ENCODE data around the gene SARM1. TPM values are rescaled to one million over a fixed set of nuclear protein-coding genes. Genes with fewer than 3 reads are reported as not detected.

SARM1 gene
- total RNA-seq, 5 donors from 2014 or later (not counting 1 experiment from before 2014, with no cell fraction given): 26.0 to 42.3 (median 37.9) TPM

- Mint-ChIP-seq H3K27me3 (no peaks in the 10 kb centered on the region), H3K27ac (no peak overlapping the region), H3K9me3 (no peaks in the 10 kb centered on the region), H3K4me1 (peaks cover 0 to 6% (median 4%) of the 10 kb centered on the region in 3 donors), H3K36me3 (peaks cover 42% of the 10 kb centered on the region), H3K4me3 (no peak overlapping the region)
- ChIA-PET POLR2A (interaction anchor here in 1 of 2 donors (0.6 kb wide), 1 partner anchor 21 kb away, joined by 5 read pairs; no protein-coding TSS in a partner anchor), CTCF (no interaction called here)
- DNase-seq: no peak
- H3K9me3 ChIP-seq: no peaks in the 10 kb centered on the region
- 100% methylated on average over 4 of the region's 7 CpGs for WGBS (ENCODE audit: insufficient coverage)
- H3K27ac ChIP-seq (ENCODE audit: low read length): no peak overlapping the region
- no peaks in the 10 kb centered on the region for H3K4me1 ChIP-seq (ENCODE audit: control insufficient read depth in 1 of 2, extremely low read depth in 1 of 2, insufficient read depth in 2 of 2, low read length in 2 of 2)
- ATAC-seq (replicated peaks in 1 of 4): no peak
- H3K4me3 ChIP-seq (ENCODE audit: control insufficient read depth in 1 of 2, extremely low read depth in 1 of 2, low read length in 1 of 2): no peak overlapping the region
- H3K36me3 ChIP-seq (ENCODE audit: control insufficient read depth in 2 of 2, extremely low read depth in 1 of 2, insufficient read depth in 1 of 2, low read length in 1 of 2): peaks cover 21 to 89% of the 10 kb centered on the region in 2 donors
- H3K27me3 ChIP-seq (replicated peaks in 1 of 2; ENCODE audit: control insufficient read depth in 2 of 2, extremely low read depth in 1 of 2, insufficient read depth in 2 of 2, low read length in 1 of 2): no peaks in the 10 kb centered on the region
These were observed 21.2 kb upstream of the SARM1 start for GRCh38 chr17:28350271-28350670.

- peak within 1 kb of the TSS; percentile 72 for H3K27ac ChIP-seq (ENCODE audit: low read length)
- CTCF ChIA-PET: interaction anchor here in 1 of 2 donors (0.6 to 2.2 kb wide), 5 partner anchors 19 to 27 kb away, joined by 3 to 15 read pairs (median 4); partner anchors contain the start of genes IFT20 and TNFAIP1
- peaks cover 11 to 20% of the 10 kb centered on the region in 2 experiments for H3K4me1 ChIP-seq (ENCODE audit: control insufficient read depth in 1 of 2, extremely low read depth in 1 of 2, insufficient read depth in 2 of 2, low read length in 2 of 2)
- H3K36me3 ChIP-seq (ENCODE audit: control insufficient read depth in 2 of 2, extremely low read depth in 1 of 2, insufficient read depth in 1 of 2, low read length in 1 of 2): peaks cover 16 to 59% of the 10 kb centered on the region in 2 donors
- H3K36me3 Mint-ChIP-seq: peaks cover 27% of the 10 kb centered on the region
- H3K9me3 ChIP-seq: no peaks in the 10 kb centered on the region
- H3K9me3 Mint-ChIP-seq: no peaks in the 10 kb centered on the region
- H3K27me3 ChIP-seq (replicated peaks in 1 of 2; ENCODE audit: control insufficient read depth in 2 of 2, extremely low read depth in 1 of 2, insufficient read depth in 2 of 2, low read length in 1 of 2): no peaks in the 10 kb centered on the region
- peaks cover 24 to 33% (median 33%) of the 10 kb centered on the region in 3 donors for H3K4me1 Mint-ChIP-seq
- POLR2A ChIA-PET: interaction anchor here (0.5 to 2.3 kb wide), 5 partner anchors 21 to 316 kb away, joined by 3 to 25 read pairs (median 3); partner anchors contain the start of genes IFT20 (in 2 of the 2) and TNFAIP1 (in 2 of the 2)
- peak; percentile 87 to 97 (median 94) for DNase-seq
- under 1% methylated on average over 80 of the region's 80 CpGs for WGBS (ENCODE audit: insufficient coverage)
- peak within 1 kb of the TSS; percentile 93 to 95 (median 94) for H3K4me3 Mint-ChIP-seq
- H3K27me3 Mint-ChIP-seq: no peaks in the 10 kb centered on the region
- H3K27ac Mint-ChIP-seq: peak within 1 kb of the TSS; percentile 92 to 93
- peak within 1 kb of the TSS; percentile 82 to 90 for H3K4me3 ChIP-seq (ENCODE audit: control insufficient read depth in 1 of 2, extremely low read depth in 1 of 2, low read length in 1 of 2)
- ATAC-seq (replicated peaks in 1 of 4): peak; percentile 97 to 100 (median 99)
These were observed 14.2 kb upstream of the SARM1 start, which contains the start of gene POLDIP2 for GRCh38 chr17:28357061-28357900. TSS of gene POLDIP2 (minus strand) at chr17:28357527. CDS start at chr17:28357448, 79 bp downstream.

GRCh38 chr17:28357901-28358197 is 13.6 kb upstream of the SARM1 start:
- Histone ChIP-seq H3K27ac (ENCODE audit: low read length) (peak overlapping the region; percentile 72), H3K4me3 (ENCODE audit: control insufficient read depth in 1 of 2, extremely low read depth in 1 of 2, low read length in 1 of 2) (peak overlapping the region; percentile 82 to 90), H3K4me1 (ENCODE audit: control insufficient read depth in 1 of 2, extremely low read depth in 1 of 2, insufficient read depth in 2 of 2, low read length in 2 of 2) (peaks cover 11 to 20% of the 10 kb centered on the region in 2 experiments), H3K9me3 (no peaks in the 10 kb centered on the region), H3K36me3 (ENCODE audit: control insufficient read depth in 2 of 2, extremely low read depth in 1 of 2, insufficient read depth in 1 of 2, low read length in 1 of 2) (peaks cover 16 to 60% of the 10 kb centered on the region in 2 donors), H3K27me3 (replicated peaks in 1 of 2; ENCODE audit: control insufficient read depth in 2 of 2, extremely low read depth in 1 of 2, insufficient read depth in 2 of 2, low read length in 1 of 2) (no peaks in the 10 kb centered on the region)
- Mint-ChIP-seq H3K36me3 (peaks cover 25% of the 10 kb centered on the region), H3K4me3 (peak overlapping the region; percentile 93 to 95 (median 94)), H3K27me3 (no peaks in the 10 kb centered on the region), H3K27ac (peak overlapping the region; percentile 92 to 93), H3K4me1 (peaks cover 24 to 33% (median 33%) of the 10 kb centered on the region in 3 donors), H3K9me3 (no peaks in the 10 kb centered on the region)
- DNase-seq (no peak), ATAC-seq (replicated peaks in 1 of 4) (no peak)
- ChIA-PET POLR2A (interaction anchor here (0.5 to 2.3 kb wide), 5 partner anchors 22 to 317 kb away, joined by 3 to 25 read pairs (median 3); partner anchors contain the start of genes IFT20 (in 2 of the 2) and TNFAIP1 (in 2 of the 2)), CTCF (interaction anchor here in 1 of 2 donors (0.6 to 2.2 kb wide), 4 partner anchors 20 to 26 kb away, joined by 3 to 15 read pairs (median 4); partner anchors contain the start of genes IFT20 and TNFAIP1)
- WGBS (ENCODE audit: insufficient coverage): 7% methylated on average over 4 of the region's 4 CpGs

- DNase-seq (no peak), ATAC-seq (replicated peaks in 1 of 4) (no peak)
- no peaks in the 10 kb centered on the region for H3K9me3 ChIP-seq
- Mint-ChIP-seq H3K9me3 (no peaks in the 10 kb centered on the region), H3K27ac (no peak overlapping the region), H3K36me3 (peaks cover 19% of the 10 kb centered on the region), H3K27me3 (no peaks in the 10 kb centered on the region), H3K4me3 (no peak overlapping the region), H3K4me1 (peaks cover 3 to 6% (median 6%) of the 10 kb centered on the region in 3 donors)
- no peak overlapping the region for H3K27ac ChIP-seq (ENCODE audit: low read length)
- H3K4me1 ChIP-seq (ENCODE audit: control insufficient read depth in 1 of 2, extremely low read depth in 1 of 2, insufficient read depth in 2 of 2, low read length in 2 of 2): peaks cover 4% of the 10 kb centered on the region in 2 experiments
- POLR2A ChIA-PET: interaction anchor here (0.5 to 0.6 kb wide), 3 partner anchors 129 to 357 kb away, joined by 3 read pairs; partner anchors contain the start of gene RPL23A (in 1 of the 2)
- peaks cover 14 to 56% of the 10 kb centered on the region in 2 donors for H3K36me3 ChIP-seq (ENCODE audit: control insufficient read depth in 2 of 2, extremely low read depth in 1 of 2, insufficient read depth in 1 of 2, low read length in 1 of 2)
- no peaks in the 10 kb centered on the region for H3K27me3 ChIP-seq (replicated peaks in 1 of 2; ENCODE audit: control insufficient read depth in 2 of 2, extremely low read depth in 1 of 2, insufficient read depth in 2 of 2, low read length in 1 of 2)
- WGBS (ENCODE audit: insufficient coverage): no CpG with 5 or more reads among the region's 5 CpGs
- CTCF ChIA-PET: no interaction called here
- no peak overlapping the region for H3K4me3 ChIP-seq (ENCODE audit: control insufficient read depth in 1 of 2, extremely low read depth in 1 of 2, low read length in 1 of 2)
These were observed 8.3 kb upstream of the SARM1 start for GRCh38 chr17:28363186-28363585.

- Histone ChIP-seq H3K27me3 (replicated peaks in 1 of 2; ENCODE audit: control insufficient read depth in 2 of 2, extremely low read depth in 1 of 2, insufficient read depth in 2 of 2, low read length in 1 of 2) (no peaks in the 10 kb centered on the region), H3K36me3 (ENCODE audit: control insufficient read depth in 2 of 2, extremely low read depth in 1 of 2, insufficient read depth in 1 of 2, low read length in 1 of 2) (peaks cover 14 to 52% of the 10 kb centered on the region in 2 donors), H3K4me1 (ENCODE audit: control insufficient read depth in 1 of 2, extremely low read depth in 1 of 2, insufficient read depth in 2 of 2, low read length in 2 of 2) (no peaks in the 10 kb centered on the region), H3K4me3 (ENCODE audit: control insufficient read depth in 1 of 2, extremely low read depth in 1 of 2, low read length in 1 of 2) (no peak overlapping the region), H3K9me3 (no peaks in the 10 kb centered on the region), H3K27ac (ENCODE audit: low read length) (no peak overlapping the region)
- 96% methylated on average over 6 of the region's 8 CpGs for WGBS (ENCODE audit: insufficient coverage)
- DNase-seq (no peak), ATAC-seq (replicated peaks in 1 of 4) (no peak)
- no peak overlapping the region for H3K27ac Mint-ChIP-seq
- peaks cover 19% of the 10 kb centered on the region for H3K36me3 Mint-ChIP-seq
- H3K9me3 Mint-ChIP-seq: no peaks in the 10 kb centered on the region
- peaks cover 0 to 3% (median 3%) of the 10 kb centered on the region in 3 donors for H3K4me1 Mint-ChIP-seq
- H3K4me3 Mint-ChIP-seq: no peak overlapping the region
- CTCF ChIA-PET: no interaction called here
- no peaks in the 10 kb centered on the region for H3K27me3 Mint-ChIP-seq
- POLR2A ChIA-PET: interaction anchor here in 1 of 2 donors (0.6 kb wide), 1 partner anchor 189 kb away, joined by 3 read pairs; no protein-coding TSS in a partner anchor
These were observed 7.5 kb upstream of the SARM1 start for GRCh38 chr17:28363776-28364650.

Measured in T-cell (primary cell).